ENCODE measurements around the gene DPYSL3.

The DPYSL3 gene

DNA sequence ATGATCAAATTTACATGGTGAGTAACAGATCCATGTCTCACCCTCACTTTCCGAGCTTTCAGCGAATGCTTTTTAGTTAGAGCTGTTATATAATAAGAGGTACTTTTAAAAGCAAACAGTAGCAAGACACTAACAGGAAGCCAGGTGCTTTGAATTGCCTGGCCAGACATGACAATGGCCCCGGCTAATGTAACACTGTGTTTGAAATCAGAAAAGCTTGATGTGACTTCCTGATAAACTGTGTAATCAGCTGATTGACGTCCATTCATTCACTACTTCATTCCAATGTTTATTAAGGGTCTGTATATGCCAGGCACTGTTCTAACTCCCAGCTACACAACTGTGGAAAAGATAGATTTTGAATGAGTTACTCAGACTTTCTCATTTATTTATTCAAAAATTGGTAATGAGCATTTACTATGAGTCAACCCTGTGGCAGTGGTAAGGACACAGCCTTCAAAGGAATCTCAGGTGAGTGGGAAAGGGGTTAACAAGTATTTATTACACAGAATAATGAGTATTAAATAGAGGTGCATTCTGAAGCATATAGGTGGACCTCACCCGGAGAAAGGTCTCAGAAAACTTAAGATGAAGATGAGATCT, 26.6 kb downstream of the DPYSL3 start:
- TF ChIP-seq, protein P1, sequence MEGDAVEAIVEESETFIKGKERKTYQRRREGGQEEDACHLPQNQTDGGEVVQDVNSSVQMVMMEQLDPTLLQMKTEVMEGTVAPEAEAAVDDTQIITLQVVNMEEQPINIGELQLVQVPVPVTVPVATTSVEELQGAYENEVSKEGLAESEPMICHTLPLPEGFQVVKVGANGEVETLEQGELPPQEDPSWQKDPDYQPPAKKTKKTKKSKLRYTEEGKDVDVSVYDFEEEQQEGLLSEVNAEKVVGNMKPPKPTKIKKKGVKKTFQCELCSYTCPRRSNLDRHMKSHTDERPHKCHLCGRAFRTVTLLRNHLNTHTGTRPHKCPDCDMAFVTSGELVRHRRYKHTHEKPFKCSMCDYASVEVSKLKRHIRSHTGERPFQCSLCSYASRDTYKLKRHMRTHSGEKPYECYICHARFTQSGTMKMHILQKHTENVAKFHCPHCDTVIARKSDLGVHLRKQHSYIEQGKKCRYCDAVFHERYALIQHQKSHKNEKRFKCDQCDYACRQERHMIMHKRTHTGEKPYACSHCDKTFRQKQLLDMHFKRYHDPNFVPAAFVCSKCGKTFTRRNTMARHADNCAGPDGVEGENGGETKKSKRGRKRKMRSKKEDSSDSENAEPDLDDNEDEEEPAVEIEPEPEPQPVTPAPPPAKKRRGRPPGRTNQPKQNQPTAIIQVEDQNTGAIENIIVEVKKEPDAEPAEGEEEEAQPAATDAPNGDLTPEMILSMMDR (IDR thresholded peaks at IDR 0.05; ENCODE audit: borderline replicate concordance, insufficient read depth, low read depth, low read length): no peak
- no peak overlapping the region for H3K4me3 ChIP-seq (ENCODE audit: low read depth, low read length)

DNA sequence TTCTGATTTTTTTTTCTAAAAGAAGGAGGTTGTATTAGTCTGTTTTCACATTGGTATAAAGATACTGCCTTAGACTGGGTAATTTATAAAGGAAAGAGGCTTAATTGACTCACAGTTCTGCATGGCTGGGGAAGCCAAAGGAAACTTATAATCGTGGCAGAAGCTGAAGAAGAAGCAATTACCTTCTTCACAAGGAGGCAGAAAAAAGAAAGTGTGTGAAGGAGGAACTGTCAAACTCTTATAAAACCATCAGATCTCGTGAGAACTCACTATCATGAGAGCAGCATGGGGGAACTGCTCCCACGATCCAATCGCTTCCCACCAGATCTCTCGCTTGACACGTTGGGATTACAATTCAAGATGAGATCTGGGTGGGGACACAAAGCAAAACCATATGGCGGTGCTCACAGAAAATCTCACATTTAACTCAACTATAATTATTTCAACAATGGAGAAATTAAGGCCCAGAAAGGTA, 27.1 kb downstream of the DPYSL3 start:
- no peak overlapping the region for H3K4me3 ChIP-seq (ENCODE audit: low read depth, low read length)
- TF ChIP-seq, protein P1 (IDR thresholded peaks at IDR 0.05; ENCODE audit: borderline replicate concordance, insufficient read depth, low read depth, low read length): no peak

DNA sequence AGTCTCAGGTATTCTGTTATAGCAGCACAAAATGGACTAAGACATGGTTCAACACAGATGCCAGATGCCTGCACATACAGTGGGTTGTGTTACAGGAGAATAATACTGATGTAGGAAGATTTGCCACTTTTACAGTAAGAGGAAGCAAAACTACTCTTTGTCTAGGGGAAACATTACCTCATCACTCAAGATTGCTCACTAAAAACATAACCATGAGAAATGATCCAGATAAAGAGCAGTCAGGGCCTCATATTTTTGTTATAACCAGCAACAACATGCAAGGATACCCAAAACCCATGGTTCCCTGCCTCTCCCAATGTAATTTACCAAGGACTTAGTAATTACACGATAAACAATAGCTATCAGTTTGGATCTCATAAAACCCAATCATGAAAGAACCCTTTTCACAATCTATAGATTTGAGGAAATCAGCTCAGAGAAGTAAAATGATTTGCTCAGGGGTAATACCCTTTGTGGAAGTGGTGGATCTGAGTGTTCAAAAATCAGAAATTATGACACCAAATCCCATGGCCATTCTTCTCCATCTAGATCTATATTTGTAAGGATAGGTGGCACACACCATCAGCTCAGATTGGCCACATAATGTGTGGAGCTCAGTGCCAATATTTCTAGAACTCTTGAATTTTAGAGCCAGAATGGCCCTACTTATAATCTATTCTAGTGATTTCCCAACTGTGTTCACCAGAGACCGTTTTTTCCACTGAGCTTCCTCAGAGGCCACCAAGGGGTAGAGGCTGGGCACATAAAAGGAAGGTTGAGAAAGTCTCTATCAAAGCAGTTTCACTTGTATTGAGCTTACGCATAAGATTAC, 27.8 kb downstream of the DPYSL3 start:
- no peak overlapping the region for H3K4me3 ChIP-seq (ENCODE audit: low read depth, low read length)
- TF ChIP-seq, protein P1 (IDR thresholded peaks at IDR 0.05; ENCODE audit: borderline replicate concordance, insufficient read depth, low read depth, low read length): no peak

DNA sequence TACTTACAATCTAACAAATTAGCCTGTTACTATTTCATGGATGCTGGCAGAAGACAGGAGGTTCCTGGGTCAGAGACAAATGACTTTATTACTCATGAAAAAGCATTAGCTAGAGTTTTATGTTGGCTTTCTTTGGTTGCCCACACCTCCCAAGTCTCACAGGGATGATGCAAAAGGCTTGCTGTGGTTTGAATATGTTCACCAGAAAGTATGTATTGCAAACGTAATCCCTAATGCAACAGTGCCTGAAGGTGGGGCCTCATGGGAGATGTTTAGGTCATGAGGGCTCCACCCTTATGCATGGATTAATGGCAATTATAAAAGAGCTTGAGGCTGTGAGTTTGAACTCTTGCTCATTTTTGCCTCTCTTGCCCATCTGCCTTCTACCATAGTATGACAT, 28.5 kb downstream of the DPYSL3 start:
- H3K4me3 ChIP-seq (ENCODE audit: low read depth, low read length): no peak overlapping the region
- TF ChIP-seq, protein P1 (IDR thresholded peaks at IDR 0.05; ENCODE audit: borderline replicate concordance, insufficient read depth, low read depth, low read length): no peak

DNA sequence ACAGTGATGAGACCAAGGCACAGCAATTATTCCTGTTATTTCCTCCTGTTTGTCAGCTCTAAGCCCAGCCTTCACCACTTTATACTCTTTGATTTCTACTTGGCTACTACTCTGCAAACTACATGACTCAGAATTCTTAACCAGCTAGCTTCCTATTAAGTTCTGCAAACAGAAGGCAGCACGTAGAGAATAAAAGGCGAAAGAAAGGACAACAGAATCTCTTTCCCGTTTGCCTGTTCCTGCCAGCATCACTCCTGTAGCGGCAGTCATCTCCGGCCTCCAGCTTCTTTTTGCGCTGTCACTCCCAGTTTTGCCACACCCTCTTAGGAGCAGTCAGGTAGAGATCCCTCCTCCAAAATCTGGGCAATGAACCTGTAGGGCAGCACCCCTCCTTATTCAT, 29.9 kb downstream of the DPYSL3 start:
- H3K4me3 ChIP-seq (ENCODE audit: low read depth, low read length): no peak overlapping the region
- TF ChIP-seq, protein P1 (IDR thresholded peaks at IDR 0.05; ENCODE audit: borderline replicate concordance, insufficient read depth, low read depth, low read length): no peak

DNA sequence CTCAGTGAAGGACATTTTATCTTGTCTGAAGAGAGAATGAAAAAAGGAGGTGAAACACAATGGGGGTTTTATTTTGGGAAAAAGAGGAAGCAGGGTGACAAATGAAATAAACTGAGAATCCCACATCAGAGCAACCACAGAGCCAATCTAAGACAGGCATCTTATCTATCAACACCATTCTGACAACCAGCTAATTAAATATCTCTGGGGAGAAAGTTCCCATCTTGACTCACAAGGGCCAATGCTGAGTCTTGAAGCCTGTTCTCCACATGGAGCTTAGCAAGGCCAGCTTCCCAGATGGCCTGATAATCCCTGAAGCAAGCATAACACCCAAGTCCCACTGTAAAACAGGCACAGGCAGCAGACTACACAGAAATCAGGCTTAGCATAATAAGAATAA, 30.4 kb downstream of the DPYSL3 start:
- TF ChIP-seq, protein P1 (IDR thresholded peaks at IDR 0.05; ENCODE audit: borderline replicate concordance, insufficient read depth, low read depth, low read length): no peak
- H3K4me3 ChIP-seq (ENCODE audit: low read depth, low read length): no peak overlapping the region

DNA sequence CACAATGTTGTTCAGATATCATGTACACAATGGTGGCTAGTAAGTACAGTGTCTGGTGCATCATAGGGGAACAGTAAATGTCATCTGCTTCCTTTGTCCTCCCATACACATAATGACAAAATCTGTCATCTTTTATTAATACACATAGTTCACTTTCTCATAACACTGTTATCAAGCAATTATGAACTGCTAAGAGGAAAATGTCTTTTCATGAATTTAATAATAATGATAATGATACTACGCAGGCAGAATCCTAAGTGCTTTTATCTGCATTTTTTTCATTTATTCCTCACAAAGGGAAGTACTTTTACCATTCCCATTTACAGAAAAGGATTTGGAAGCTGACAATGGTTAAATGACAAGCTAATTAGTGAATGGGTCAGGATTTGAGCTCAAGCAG, 35.7 kb downstream of the DPYSL3 start:
- no peak overlapping the region for H3K4me3 ChIP-seq (ENCODE audit: low read depth, low read length)
- TF ChIP-seq, protein P1 (IDR thresholded peaks at IDR 0.05; ENCODE audit: borderline replicate concordance, insufficient read depth, low read depth, low read length): no peak

Data from GM12875 (cell line).